Adrenal gland (tissue), 5 donors: ENCODE results near the gene ZC3H12D.

Experiments
- CTCF ChIP-seq, 6 experiments: fragments of 450-650 bp in 4 of 6; fragments of 200-600 bp in 2 of 6; sonication (generic) in 1 of 6; IDR thresholded peaks; 1 replicate in 5 of 6; 2 replicates in 1 of 6; pipeline versions ENCODE4 v1.5.1 to v1.8.0; 2016 to 2021; ENCODE audit warnings: antibody characterized with exemption in 6 of 6, mild to moderate bottlenecking in 2 of 6, moderate library complexity in 1 of 6
- POLR2A ChIP-seq, 2 donors: fragments of 450-650 bp; IDR thresholded peaks; one replicate each; pipeline ENCODE4 v1.6.1; 2017; ENCODE audit warnings: antibody characterized with exemption in 2 of 2, mild to moderate bottlenecking in 2 of 2, moderate library complexity in 1 of 2
- donor health status: DM: no; HTN: no; CAD: no.

- TF ChIP-seq CTCF (IDR thresholded peaks at IDR 0.05) (no peak), POLR2A (IDR thresholded peaks at IDR 0.05) (no peak)
Measured at GRCh38 chr6:149474108-149474935, 10.5 kb downstream of the ZC3H12D start.
